Peyer's patch (tissue), 4 donors: ENCODE data around the gene HSPG2. TPM values are rescaled to one million over a fixed set of nuclear protein-coding genes. Genes with fewer than 3 reads are reported as not detected.

Experiments
- DNase-seq, 3 donors: peaks; one replicate each; pipeline ENCODE4 v3.0.0-alpha.2; 2017 to 2019
- H3K27ac ChIP-seq, 4 donors: fragments of 200-600 bp; sonication (generic); one replicate each; pipeline ENCODE4 v1.5.1; 2016 to 2019
- H3K27me3 ChIP-seq, 2 donors: fragments of 200-600 bp; sonication (generic); one replicate each; pipeline ENCODE4 v1.5.1; 2019
- H3K36me3 ChIP-seq, 3 donors: fragments of 200-600 bp; sonication (generic); one replicate each; pipeline ENCODE4 v1.5.1; 2016 to 2019
- H3K4me1 ChIP-seq, 4 donors: fragments of 200-600 bp; sonication (generic); one replicate each; pipeline ENCODE4 v1.5.1; 2016 to 2019
- H3K4me3 ChIP-seq, 4 donors: fragments of 200-600 bp; sonication (generic); 1 replicate in 3 of 4; 2 replicates in 1 of 4; pipeline ENCODE4 v1.5.1; 2016 to 2019; ENCODE audit warnings: mild to moderate bottlenecking in 1 of 4
- H3K9me3 ChIP-seq, 4 donors: fragments of 200-600 bp; sonication (generic); one replicate each; pipeline ENCODE4 v1.5.1; 2016 to 2019; ENCODE audit warnings: mild to moderate bottlenecking in 1 of 4
- POLR2A ChIP-seq, 2 donors: fragments of 450-650 bp; IDR thresholded peaks; one replicate each; pipeline ENCODE4 v1.5.1; 2017; ENCODE audit warnings: antibody characterized with exemption in 2 of 2, mild to moderate bottlenecking in 2 of 2, moderate library complexity in 2 of 2
- total RNA-seq, 4 donors: library from RNA; depleted of rRNA; stranded (reverse); fragments of >200 nt; gene quantifications; one replicate each; pipeline ENCODE4 v1.1.0, GENCODE V29; 2016
- TF ChIP-seq, protein P1 (sequence below), 6 experiments: fragments of 450-650 bp in 4 of 6; fragments of 200-600 bp in 2 of 6; sonication (generic) in 1 of 6; IDR thresholded peaks; one replicate each; pipeline ENCODE4 v1.5.1; 2017 to 2019; ENCODE audit warnings: antibody characterized with exemption in 6 of 6, mild to moderate bottlenecking in 3 of 6, moderate library complexity in 1 of 6

Gene HSPG2
- total RNA-seq, 4 donors from 2014 or later = 68.7 to 199 (median 122) TPM

DNA sequence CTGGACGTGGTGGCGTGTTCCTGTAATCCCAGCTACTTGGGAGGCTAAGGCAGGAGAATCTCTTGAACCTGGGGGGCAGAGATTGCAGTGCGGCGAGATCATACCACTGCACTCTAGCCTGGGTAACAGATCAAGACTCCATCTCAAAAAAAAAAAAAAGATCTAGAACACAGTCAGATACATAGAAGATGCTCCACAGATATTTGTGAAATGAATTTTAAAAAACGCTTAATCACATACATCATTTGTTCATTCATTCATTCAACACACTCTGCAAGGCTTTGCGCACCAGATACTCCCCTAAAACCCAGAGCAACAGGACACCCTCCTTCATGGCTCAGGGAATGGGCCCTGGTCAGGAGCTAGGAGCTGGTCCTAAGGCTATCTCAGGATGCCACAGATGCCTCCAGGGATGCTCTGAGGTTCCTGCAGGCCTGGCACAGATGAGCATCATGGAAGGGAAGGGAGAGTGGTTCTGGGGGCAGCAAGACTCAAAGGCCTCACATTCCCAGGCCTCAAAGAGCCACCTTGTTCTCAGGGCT, 6.4 kb downstream of the HSPG2 start:
- Histone ChIP-seq H3K4me3 (no peak overlapping the region), H3K36me3 (no peaks in the 10 kb centered on the region), H3K4me1 (peaks cover 0 to 89% (median 21%) of the 10 kb centered on the region in 4 donors), H3K9me3 (no peaks in the 10 kb centered on the region), H3K27me3 (no peaks in the 10 kb centered on the region), H3K27ac (peak overlapping the region; percentile 67 to 96 (median 84))
- TF ChIP-seq, protein P1, sequence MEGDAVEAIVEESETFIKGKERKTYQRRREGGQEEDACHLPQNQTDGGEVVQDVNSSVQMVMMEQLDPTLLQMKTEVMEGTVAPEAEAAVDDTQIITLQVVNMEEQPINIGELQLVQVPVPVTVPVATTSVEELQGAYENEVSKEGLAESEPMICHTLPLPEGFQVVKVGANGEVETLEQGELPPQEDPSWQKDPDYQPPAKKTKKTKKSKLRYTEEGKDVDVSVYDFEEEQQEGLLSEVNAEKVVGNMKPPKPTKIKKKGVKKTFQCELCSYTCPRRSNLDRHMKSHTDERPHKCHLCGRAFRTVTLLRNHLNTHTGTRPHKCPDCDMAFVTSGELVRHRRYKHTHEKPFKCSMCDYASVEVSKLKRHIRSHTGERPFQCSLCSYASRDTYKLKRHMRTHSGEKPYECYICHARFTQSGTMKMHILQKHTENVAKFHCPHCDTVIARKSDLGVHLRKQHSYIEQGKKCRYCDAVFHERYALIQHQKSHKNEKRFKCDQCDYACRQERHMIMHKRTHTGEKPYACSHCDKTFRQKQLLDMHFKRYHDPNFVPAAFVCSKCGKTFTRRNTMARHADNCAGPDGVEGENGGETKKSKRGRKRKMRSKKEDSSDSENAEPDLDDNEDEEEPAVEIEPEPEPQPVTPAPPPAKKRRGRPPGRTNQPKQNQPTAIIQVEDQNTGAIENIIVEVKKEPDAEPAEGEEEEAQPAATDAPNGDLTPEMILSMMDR (IDR thresholded peaks at IDR 0.05) = no peak
- no peak for TF ChIP-seq POLR2A (IDR thresholded peaks at IDR 0.05)
- DNase-seq = no peak

DNA sequence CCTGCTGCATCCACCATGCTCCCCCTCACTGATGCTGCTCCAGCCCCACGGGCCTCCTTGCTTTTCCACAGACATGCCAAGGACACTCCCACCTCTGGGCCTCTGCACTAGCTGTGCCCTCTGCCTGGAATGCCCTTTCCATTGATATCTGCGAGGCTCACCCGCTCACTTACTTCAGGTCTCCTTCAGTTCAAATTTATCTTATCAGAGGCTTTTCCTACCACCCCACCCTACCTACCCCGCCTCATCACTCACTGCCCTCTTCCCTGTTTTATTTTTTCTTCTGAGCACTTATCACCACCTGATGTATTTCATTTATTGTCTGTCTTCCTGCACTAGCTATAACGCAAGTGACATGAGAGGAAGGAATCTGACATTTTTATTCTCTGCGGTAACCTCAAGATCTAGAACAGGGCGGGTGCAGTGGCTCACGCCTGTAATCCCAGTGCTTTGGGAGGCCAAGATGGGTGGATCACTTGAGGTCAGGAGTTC, 7.0 kb downstream of the HSPG2 start:
- H3K36me3 ChIP-seq = no peaks in the 10 kb centered on the region

DNA sequence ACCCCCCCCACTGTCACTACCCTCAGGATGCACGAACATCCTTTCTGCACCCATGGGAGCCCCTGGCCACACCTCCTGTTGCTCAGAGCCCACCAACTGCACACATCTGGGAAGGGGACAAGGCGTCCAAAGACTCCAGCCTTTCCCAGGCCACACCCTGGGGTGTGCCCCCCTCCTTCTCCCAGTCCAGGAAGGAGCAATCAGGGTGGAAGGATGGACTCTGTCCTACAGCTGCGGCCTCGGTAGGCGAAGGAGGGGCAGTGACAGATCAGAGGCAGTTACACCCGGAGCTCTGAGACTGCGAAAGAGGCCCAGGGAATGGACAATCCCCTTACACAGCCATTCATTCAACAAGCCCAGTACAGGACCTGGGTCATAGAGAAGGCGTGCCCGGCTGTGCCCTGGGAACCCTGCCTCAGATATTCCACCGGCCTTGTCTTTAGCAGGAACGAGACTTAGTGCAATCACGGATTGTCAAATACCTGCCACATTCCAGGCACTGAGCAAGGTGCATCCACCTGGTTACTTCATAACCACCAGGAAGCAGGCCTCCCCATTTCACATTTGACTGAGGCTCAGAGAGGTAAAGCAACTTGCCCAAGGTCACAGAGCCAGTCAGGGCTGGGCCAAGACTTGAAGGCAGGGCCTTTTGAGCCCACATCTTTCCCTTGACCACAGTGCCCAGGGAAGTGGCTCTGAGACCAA, 9.4 kb downstream of the HSPG2 start:
- H3K36me3 ChIP-seq = no peaks in the 10 kb centered on the region
- H3K4me3 ChIP-seq = peak overlapping the region in 1 of 4 donors; percentile 2
- H3K4me1 ChIP-seq = peaks cover 0 to 90% (median 29%) of the 10 kb centered on the region in 4 donors
- DNase-seq = peak in 2 of 3 donors; percentile 92
- peak overlapping the region; percentile 66 to 96 (median 88) for H3K27ac ChIP-seq
- no peaks in the 10 kb centered on the region for H3K9me3 ChIP-seq
- H3K27me3 ChIP-seq = no peaks in the 10 kb centered on the region
- TF ChIP-seq, protein P1 (IDR thresholded peaks at IDR 0.05) = peak in 1 of 6 experiments; percentile 13
- TF ChIP-seq POLR2A (IDR thresholded peaks at IDR 0.05) = peak in 1 of 2 donors; percentile 53

More for the DNA sequence above, 7.0 kb downstream of the HSPG2 start:
- Histone ChIP-seq H3K4me1 (peaks cover 0 to 89% (median 24%) of the 10 kb centered on the region in 4 donors), H3K27ac (peak overlapping the region; percentile 67 to 96 (median 84)), H3K27me3 (no peaks in the 10 kb centered on the region), H3K9me3 (no peaks in the 10 kb centered on the region), H3K4me3 (no peak overlapping the region)
- peak in 1 of 2 donors; percentile 24 for TF ChIP-seq POLR2A (IDR thresholded peaks at IDR 0.05)
- TF ChIP-seq, protein P1 (IDR thresholded peaks at IDR 0.05) = no peak
- DNase-seq = no peak

DNA sequence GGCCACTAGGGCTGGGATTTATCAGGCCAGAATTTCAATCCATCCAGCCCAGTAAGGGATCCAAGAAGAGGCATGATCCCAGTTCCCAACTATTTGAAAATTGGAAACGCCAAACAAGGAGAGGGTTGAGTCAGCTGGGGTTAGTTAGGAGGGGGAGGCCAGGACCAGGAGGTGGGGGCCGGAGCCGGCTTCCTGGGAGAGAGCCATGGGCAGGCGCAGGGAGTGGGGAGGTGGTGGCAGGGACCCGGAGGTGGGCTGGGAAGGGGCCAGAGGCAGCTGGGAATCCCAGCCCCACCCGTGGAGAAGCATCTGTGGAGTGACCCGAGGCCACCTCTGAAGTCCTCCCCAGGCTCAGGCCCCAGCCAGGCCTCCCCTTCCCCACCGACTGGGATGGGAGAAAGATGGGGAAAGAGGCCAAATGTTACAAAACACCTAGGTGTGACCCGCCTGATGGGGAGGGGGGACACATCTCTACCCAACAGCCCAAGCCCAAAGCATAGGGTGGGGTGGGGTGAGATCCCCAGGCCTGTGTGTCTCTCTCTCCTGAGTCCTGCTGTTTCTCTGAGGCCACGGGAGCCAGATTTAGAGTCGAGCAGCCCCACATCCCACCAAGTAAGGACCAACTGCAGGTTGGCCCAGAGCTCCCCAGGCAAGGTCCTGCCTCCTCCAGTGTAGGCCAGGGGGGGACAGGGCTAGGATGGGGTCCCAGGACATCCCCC, 10.1 kb downstream of the HSPG2 start:
- Histone ChIP-seq H3K4me1 (peaks cover 0 to 89% (median 29%) of the 10 kb centered on the region in 4 donors), H3K4me3 (peak overlapping the region in 1 of 4 donors; percentile 2), H3K27me3 (no peaks in the 10 kb centered on the region), H3K27ac (peak overlapping the region; percentile 66 to 96 (median 88)), H3K36me3 (no peaks in the 10 kb centered on the region), H3K9me3 (no peaks in the 10 kb centered on the region)
- DNase-seq = no peak
- no peak for TF ChIP-seq POLR2A (IDR thresholded peaks at IDR 0.05)
- TF ChIP-seq, protein P1 (IDR thresholded peaks at IDR 0.05) = no peak

DNA sequence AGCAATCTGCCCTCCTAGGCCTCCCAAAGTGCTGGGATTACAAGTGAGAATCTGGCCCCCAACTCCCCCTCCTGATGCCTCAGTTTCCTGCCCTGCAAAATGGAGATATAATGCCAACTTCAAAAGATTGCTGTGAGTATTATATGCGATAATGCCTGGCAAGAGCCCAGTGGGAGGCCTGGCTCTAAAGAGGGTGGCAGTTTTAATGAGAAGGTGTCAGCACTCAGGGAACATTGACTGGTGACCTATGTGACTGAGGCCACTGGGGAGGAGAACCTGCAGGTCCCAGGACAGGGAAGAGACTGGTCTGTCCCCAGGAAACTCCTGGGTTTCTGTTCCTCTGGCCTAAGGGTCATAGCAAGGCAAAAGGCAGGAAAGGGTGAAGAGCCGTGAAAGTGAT, 11.0 kb downstream of the HSPG2 start:
- no peak for DNase-seq
- Histone ChIP-seq H3K4me1 (peaks cover 0 to 89% (median 21%) of the 10 kb centered on the region in 4 donors), H3K9me3 (no peaks in the 10 kb centered on the region), H3K27ac (peak overlapping the region; percentile 49 to 96 (median 88)), H3K36me3 (no peaks in the 10 kb centered on the region), H3K27me3 (no peaks in the 10 kb centered on the region), H3K4me3 (no peak overlapping the region)
- TF ChIP-seq, protein P1 (IDR thresholded peaks at IDR 0.05) = no peak
- no peak for TF ChIP-seq POLR2A (IDR thresholded peaks at IDR 0.05)
